Stimulated activated naive CD8-positive, alpha-beta T cell treated with anti-CD3 and anti-CD28 coated beads, Interleukin-15, Interleukin-2, amounts not matched to agents 100 U/mL and 50 U/mL, for 24 hours (primary cell): ENCODE results near the gene GAS7.
"Not testable (repeated sequence)": the region's sequence is repeated elsewhere in the genome, so short reads cannot be mapped to it uniquely, and the experiment has no call there.

Source experiments
- ATAC-seq: fragments of 150-1000 bp; cut with Tn5 transposase; one replicate; pipeline ENCODE4 v1.10.0; 2021
- DNase-seq: peaks from one replicate; pipeline ENCODE4 v3.0.0; 2021

GAS7 gene

GRCh38 chr17:10072556-10073425 lies 125.6 kb downstream of the GAS7 start:
- ATAC-seq (no peak), DNase-seq (no peak)

GRCh38 chr17:10072086-10072485 lies 126.3 kb downstream of the GAS7 start:
- no peak for DNase-seq
- ATAC-seq, result no peak

DNA sequence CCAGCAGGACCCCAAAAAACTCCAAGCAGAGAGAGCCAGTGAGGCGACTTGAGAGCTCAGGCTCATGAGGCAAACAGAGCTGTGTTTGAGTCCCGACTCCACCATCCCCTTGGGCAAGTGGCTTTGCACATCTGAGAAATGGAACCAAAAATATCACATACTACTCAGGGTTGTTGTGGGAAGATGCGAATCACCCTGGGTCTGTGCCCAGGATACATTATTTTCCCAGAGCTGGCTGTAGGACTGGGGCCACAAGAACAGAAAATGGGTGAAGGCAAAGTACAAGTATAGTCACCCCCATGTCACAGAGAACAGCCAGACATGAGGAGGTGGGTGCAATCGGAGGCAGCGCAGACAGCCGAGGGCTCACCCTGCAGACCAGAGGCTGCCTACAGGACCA lies 127.3 kb downstream of the GAS7 start:
- ATAC-seq (no peak), DNase-seq (no peak)

DNA sequence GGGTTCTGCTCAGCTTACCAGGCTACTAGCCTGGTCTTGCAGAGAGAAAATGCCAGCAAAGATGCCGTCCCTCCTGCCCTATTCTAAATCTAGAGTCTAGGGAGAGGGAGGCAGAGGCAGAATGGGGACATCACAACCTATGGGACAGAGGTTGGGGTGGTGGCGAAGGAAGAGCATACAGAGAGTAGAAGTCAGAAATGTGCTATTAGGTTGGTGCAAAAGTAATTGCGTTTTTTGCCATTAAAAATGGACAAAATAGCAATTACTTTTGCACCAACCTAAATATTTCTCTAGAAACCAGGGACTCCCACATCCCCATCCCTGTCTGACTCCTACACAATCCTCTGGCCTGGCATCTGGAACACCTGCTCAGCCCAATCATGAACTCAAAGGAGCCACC lies 127.7 kb downstream of the GAS7 start:
- ATAC-seq, result no peak

GRCh38 chr17:10069301-10069700 lies 129.1 kb downstream of the GAS7 start:
- DNase-seq (no peak), ATAC-seq (no peak)

More for the DNA sequence above, 127.7 kb downstream of the GAS7 start:
- no peak for DNase-seq

DNA sequence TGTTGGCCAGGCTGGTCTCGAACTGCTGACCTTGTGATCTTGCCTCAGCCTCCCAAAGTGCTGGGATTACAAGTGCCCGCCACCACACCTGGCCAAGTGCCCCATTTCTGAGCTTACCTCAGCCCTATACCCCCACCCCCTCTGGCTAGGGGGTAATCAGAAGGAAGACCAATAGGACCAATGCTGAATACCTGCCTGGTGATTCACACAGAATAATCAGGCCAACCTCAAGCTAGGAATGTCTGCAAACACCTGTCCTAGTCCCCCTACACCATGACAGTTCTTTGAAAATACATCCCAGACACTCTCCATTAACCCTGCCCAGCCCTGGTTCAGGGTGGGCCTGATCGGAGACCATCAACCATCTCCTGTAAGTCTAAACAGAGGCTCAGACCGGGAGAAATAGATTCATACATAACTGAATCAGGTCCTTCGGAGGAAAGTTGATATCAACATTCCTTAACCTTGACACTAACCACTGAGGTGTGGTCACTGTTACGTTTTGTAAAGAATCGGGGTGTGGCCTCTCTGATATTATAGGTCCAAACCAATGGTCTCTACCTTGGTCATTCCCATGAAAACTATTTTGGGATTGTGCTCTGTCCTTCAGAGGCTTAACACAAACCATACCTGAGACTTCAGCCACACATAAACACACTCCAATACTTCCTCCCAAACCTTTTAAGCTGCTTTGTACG lies 130.8 kb downstream of the GAS7 start:
- DNase-seq, result no peak
- ATAC-seq, result no peak

DNA sequence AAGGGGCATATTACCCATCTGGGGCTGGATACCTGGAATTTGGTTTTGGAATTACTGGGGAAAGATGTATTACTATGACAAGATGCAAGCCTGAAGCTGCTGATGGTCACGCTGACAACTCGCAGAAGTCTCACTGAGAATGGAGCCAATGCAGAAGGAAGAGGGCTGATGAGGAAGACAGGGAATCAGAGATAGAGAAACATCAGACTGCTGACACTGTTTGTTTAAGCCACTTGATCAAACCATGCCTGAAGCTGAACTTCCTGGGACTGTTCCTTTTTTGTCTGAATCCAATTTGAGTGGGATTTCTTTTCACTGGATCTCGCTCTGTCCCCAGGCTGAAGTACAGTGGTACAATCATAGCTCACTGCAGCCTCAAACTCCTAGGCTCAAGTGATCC lies 133.9 kb downstream of the GAS7 start:
- DNase-seq (no peak), ATAC-seq (no peak)

DNA sequence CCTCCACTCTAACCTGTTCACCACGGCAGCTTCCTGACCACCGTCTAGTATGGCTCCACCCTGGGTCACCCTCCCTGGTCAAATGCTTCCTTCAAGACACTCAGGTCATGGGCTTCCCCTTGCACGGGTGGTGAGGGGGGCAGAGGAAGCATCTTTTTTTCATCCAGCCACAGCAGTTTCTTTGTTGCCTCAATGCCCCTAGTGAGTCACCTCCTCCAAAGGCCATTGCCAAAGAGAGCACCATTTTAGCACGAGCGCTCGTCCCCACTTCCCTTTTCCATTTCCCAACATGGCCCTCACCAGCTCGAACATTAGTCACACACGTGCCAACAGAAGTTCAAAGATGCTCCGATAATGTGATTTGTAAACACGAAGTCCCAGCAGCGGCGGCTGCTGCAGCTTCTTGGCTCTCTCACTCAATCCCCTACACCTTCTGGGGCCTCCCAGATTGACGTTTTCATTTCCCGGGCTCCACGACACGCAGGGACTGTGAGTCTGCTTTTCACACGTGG lies 134.6 kb downstream of the GAS7 start:
- peak; percentile 54 for DNase-seq

GRCh38 chr17:10062691-10063385 lies 135.6 kb downstream of the GAS7 start:
- DNase-seq, result peak; percentile 31
- ATAC-seq, result peak; percentile 38

More for the DNA sequence above, 134.6 kb downstream of the GAS7 start:
- peak; percentile 86 for ATAC-seq

DNA sequence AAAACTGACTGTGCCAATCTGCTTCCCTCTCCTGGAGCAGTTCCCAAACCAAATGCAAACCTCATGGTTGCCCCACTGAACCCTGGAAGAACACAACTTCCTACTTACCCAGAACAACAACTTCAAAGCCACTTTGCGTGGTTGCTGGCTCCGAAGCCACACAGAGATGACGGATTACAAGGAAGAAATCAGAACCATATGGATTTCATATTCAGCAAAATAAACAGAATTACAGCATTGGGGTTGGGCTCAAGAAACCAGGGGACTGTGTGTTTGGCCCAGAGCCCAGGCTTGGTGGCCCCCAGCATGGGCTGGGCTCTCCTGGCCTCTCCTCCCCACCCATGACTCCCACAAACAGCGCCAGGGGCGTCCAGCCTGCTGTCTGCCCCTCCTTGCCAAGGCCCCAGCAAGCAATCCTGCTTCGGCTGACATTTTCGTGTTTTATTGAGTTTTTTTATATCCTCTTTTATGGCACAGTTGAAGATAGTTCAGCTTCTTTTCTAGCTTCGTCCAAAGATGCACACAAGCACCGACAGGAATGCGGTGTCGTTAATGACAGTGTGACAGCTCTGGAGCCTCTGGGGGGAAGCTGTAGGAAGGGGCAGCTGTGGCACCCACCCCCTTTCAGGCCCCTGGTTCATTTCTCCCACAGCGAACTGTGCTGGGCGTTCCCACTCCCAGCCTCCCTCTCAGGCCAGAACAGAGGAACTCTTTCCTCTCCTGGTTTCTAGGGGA lies 137.1 kb downstream of the GAS7 start:
- ATAC-seq (no peak), DNase-seq (no peak)

- no peak for DNase-seq
- no peak for ATAC-seq
Measured at GRCh38 chr17:10060526-10060925, 137.9 kb downstream of the GAS7 start.

DNA sequence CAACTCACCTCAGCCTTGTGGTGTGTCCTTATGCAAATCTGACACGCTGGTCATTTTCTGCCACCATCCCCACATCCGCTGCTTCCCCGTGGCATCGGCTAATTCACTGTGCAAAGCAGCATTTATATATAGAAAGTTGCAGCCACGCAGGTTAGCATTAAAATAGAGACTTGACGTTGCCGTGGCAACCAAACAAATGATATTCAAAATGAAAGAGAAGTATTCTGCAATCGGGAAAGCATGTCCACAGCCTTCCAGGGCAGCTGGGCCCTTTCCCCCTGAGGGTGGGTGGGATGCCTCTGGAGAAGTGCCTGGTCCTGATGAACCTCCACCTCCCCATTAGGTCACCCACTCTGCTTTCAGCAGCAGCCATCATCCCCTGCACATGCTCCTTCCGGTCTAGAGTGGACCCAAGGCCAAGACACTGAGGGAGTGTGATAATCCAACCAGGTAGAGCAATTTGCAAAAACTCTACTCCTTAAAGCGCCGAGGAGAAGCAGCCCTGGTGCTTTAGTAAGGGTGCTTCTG lies 138.7 kb downstream of the GAS7 start:
- DNase-seq (no peak), ATAC-seq (no peak)

DNA sequence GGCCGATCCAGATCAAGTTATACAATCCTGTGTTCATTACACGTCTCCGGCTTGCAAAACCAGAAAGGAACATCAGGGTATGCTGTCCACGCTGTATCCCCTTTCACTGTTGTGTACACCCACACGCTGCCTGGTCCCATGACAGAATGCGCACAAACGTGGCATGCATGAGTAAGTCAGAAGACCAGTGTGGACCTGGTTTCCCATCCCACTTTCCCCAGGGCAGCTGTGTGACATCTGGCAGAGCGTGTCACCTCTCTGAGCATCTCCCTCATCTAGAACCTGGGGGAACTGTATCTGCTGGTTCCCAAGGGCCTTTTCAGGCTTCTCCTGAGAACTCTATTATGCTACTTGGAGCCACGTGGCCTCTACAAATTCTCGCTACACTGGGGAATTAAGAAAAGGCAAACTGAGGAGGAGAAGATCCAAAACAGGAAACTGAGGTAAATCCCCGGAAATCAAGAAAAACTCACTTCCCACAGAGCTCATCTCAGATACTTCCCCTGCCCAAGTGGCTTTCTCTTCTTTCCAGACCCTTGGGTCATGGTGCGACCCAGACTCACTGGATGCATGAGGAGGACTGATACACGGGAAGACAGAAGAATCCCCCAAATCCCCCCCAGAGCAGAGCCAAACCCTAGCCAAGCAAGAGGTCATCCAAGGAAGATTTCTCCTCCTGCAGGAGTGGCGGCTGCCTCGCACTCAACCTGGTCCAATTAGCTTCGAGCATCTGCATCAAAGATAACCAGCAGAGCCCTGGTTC lies 139.3 kb downstream of the GAS7 start:
- DNase-seq, result no peak
- no peak for ATAC-seq

DNA sequence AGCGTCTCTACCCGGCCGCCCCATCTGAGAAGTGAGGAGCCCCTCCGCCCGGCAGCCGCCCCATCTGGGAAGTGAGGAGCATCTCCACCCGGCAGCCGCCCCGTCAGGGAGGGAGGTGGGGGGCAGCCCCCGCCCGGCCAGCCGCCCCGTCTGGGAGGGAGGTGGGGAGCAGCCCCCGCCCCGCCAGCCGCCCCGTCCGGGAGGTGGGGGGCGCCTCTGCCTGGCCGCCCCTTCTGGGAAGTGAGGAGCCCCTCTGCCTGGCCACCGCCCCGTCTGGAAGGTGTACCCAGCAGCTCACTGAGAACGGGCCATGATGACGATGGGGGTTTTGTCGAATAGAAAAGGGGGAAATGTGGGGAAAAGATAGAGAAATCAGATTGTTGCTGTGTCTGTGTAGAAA lies 140.9 kb downstream of the GAS7 start:
- DNase-seq, ATAC-seq: not testable (repeated sequence)

DNA sequence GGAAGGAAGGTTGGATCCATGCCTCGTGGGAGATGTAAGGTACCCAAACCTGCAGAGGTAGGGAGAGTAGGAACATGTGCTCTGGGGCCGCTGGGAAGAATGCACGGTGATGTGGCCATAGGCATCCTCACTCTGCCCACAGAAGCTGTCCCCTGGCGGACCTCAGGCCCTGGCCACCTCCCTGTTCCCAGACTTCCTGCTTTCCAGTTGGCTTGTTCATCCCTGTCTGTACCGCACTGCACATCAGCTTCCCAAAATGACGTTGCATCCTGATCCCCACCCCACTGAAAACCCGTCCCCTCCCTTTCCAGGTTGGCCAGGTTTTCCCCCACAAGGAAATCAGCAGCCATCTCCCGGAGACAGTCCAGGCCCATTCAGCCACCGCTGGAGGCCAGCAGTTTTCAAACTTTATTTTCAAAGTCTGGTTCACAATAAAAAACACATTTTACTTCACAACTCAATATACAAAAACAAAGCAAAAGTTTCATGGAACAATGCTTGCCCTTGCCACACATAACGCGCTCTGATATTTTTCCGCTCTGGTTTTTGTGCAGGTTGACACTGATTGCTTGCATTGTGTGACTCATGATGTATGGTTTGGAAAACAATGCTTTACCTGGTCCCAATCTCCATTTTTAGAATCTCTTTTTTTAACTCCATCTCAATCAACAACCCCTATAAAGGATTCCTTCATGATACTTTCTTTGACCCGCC lies 143.0 kb downstream of the GAS7 start:
- ATAC-seq, result no peak
- DNase-seq, result no peak

DNA sequence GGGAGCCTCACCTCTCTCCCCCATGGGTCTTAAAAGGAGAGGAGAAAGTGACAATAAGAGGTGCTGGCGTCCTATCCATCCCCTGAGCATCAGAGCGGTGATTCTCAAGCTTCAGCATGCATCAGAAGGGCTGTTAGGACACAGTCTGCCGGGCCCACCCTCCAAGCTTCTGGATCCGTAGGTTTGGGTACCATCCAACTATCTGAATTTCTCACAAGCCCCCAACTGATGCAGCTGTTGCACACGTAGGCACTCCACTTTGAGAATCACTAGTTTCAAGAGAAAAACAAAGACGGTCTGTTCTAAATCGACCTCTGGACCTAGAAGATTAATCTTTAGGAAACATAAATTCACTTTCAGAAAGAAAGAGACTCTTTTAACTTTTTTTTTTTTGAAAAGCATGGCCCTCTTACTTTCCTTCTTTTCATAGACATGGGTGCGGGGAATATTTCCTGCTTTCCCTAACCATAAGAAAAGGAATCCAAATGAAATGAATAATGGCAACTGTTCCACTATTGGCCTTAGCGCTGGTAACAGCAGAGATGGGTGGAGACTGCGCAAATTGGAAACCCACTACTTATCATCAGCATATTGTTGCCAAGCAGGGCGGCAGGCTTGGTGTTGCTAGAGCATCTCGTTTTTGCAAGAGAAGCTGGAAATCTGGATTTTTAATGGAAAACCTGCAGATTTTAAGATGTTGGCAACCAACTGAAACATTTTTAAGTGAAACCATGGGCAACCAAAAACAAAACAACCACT lies 144.4 kb downstream of the GAS7 start:
- DNase-seq (no peak), ATAC-seq (no peak)

DNA sequence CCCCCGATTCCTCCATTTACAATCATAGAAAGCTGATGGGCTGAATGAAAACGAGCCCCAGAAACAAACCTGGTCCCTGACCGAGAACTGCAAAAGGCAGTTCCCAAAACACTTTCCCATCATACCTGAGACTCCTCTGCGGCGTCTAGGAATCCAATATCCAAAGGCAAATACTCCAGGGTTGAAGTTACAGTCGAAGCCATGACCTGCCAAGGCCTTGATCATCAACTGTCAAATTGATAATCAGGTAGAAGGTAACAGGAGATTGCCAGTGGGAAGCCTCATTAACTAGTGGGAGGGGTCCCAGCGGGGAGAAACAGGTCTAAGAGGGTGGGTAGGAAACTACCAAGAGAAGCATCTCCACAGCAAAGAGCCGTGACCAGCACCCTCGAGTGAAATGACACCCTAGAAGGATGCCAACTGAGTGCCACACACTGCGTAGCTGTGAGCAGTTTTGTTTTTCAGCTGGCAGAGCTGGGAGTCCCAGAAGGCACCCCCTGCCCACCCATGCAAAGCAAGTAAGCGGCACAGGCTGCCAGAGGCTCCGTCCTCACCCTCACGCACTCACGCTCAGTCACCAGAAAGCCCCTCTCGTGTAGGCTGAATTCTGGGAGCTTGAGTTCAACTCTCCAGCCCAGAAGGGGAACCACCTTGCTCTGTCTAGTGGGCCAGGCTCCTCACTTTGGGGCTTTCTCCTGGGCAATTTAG lies 146.1 kb downstream of the GAS7 start:
- peak; percentile 25 for DNase-seq
- ATAC-seq, result peak; percentile 77

- DNase-seq (no peak), ATAC-seq (no peak)
Measured at GRCh38 chr17:10051112-10051511, 147.3 kb downstream of the GAS7 start.

- DNase-seq, result no peak
- no peak for ATAC-seq
Measured at GRCh38 chr17:10050597-10051101, 147.8 kb downstream of the GAS7 start.
